Measurements from ENCODE around the gene TSPAN14.
A peak's percentile ranks its signal among the peaks of the same experiment; 100 is the strongest.
"Not testable (repeated sequence)": the region's sequence is repeated elsewhere in the genome, so short reads cannot be mapped to it uniquely, and the experiment has no call there.

Gene TSPAN14

GRCh38 chr10:80474941-80475340 is 20.8 kb downstream of the TSPAN14 start:
- Histone ChIP-seq H3K9me3 (ENCODE audit: control insufficient read depth, low read length) (peaks cover 13% of the 10 kb centered on the region), H3K36me3 (ENCODE audit: control insufficient read depth, insufficient read depth, low read length, severe bottlenecking) (peaks cover 27% of the 10 kb centered on the region)
- DNase-seq (ENCODE audit: low read depth) = no peak

GRCh38 chr10:80475641-80476040 is 21.5 kb downstream of the TSPAN14 start:
- Histone ChIP-seq H3K9ac (ENCODE audit: low read length) (peak overlapping the region; percentile 71), H3K36me3 (ENCODE audit: control insufficient read depth, insufficient read depth, low read length, severe bottlenecking) (peaks cover 20% of the 10 kb centered on the region), H3K4me1 (ENCODE audit: control insufficient read depth, insufficient read depth, low read length) (peaks cover 67% of the 10 kb centered on the region), H3K9me3 (ENCODE audit: control insufficient read depth, low read length) (peaks cover 13% of the 10 kb centered on the region)
- not testable (repeated sequence) for H3K27me3 ChIP-seq (replicated peaks; ENCODE audit: control insufficient read depth, insufficient read depth, low read length); DNase-seq (ENCODE audit: low read depth); H3K4me3 ChIP-seq (ENCODE audit: low read length)

More at GRCh38 chr10:80474941-80475340, 20.8 kb downstream of the TSPAN14 start:
- Histone ChIP-seq H3K27me3 (replicated peaks; ENCODE audit: control insufficient read depth, insufficient read depth, low read length) (no peaks in the 10 kb centered on the region), H3K4me3 (ENCODE audit: low read length) (no peak overlapping the region), H3K9ac (ENCODE audit: low read length) (peak overlapping the region; percentile 71), H3K4me1 (ENCODE audit: control insufficient read depth, insufficient read depth, low read length) (peaks cover 70% of the 10 kb centered on the region)

- no peak for DNase-seq (ENCODE audit: low read depth)
- H3K4me3 ChIP-seq (ENCODE audit: low read length) = peak overlapping the region; percentile 49
- peaks cover 13% of the 10 kb centered on the region for H3K9me3 ChIP-seq (ENCODE audit: control insufficient read depth, low read length)
- H3K27me3 ChIP-seq (replicated peaks; ENCODE audit: control insufficient read depth, insufficient read depth, low read length) = no peaks in the 10 kb centered on the region
- H3K4me1 ChIP-seq (ENCODE audit: control insufficient read depth, insufficient read depth, low read length) = peaks cover 57% of the 10 kb centered on the region
- peaks cover 14% of the 10 kb centered on the region for H3K36me3 ChIP-seq (ENCODE audit: control insufficient read depth, insufficient read depth, low read length, severe bottlenecking)
- peak overlapping the region; percentile 79 for H3K9ac ChIP-seq (ENCODE audit: low read length)
Observed at GRCh38 chr10:80476685-80477084, 22.6 kb downstream of the TSPAN14 start.

- Histone ChIP-seq H3K9me3 (ENCODE audit: control insufficient read depth, low read length) (peaks cover 13% of the 10 kb centered on the region), H3K9ac (ENCODE audit: low read length) (peak overlapping the region; percentile 4), H3K4me1 (ENCODE audit: control insufficient read depth, insufficient read depth, low read length) (peaks cover 46% of the 10 kb centered on the region), H3K36me3 (ENCODE audit: control insufficient read depth, insufficient read depth, low read length, severe bottlenecking) (peaks cover 14% of the 10 kb centered on the region), H3K4me3 (ENCODE audit: low read length) (no peak overlapping the region), H3K27me3 (replicated peaks; ENCODE audit: control insufficient read depth, insufficient read depth, low read length) (no peaks in the 10 kb centered on the region)
- DNase-seq (ENCODE audit: low read depth) = peak; percentile 52
Observed at GRCh38 chr10:80477813-80478212, 23.7 kb downstream of the TSPAN14 start.

GRCh38 chr10:80480373-80480772 is 26.3 kb downstream of the TSPAN14 start:
- not testable (repeated sequence) for H3K27me3 ChIP-seq (replicated peaks; ENCODE audit: control insufficient read depth, insufficient read depth, low read length); H3K4me3 ChIP-seq (ENCODE audit: low read length); H3K9ac ChIP-seq (ENCODE audit: low read length); DNase-seq (ENCODE audit: low read depth)
- Histone ChIP-seq H3K36me3 (ENCODE audit: control insufficient read depth, insufficient read depth, low read length, severe bottlenecking) (peaks cover 15% of the 10 kb centered on the region), H3K4me1 (ENCODE audit: control insufficient read depth, insufficient read depth, low read length) (peaks cover 40% of the 10 kb centered on the region), H3K9me3 (ENCODE audit: control insufficient read depth, low read length) (peaks cover 13% of the 10 kb centered on the region)

GRCh38 chr10:80480852-80481251 is 26.7 kb downstream of the TSPAN14 start:
- H3K4me1 ChIP-seq (ENCODE audit: control insufficient read depth, insufficient read depth, low read length) = peaks cover 40% of the 10 kb centered on the region
- no peaks in the 10 kb centered on the region for H3K27me3 ChIP-seq (replicated peaks; ENCODE audit: control insufficient read depth, insufficient read depth, low read length)
- peaks cover 15% of the 10 kb centered on the region for H3K36me3 ChIP-seq (ENCODE audit: control insufficient read depth, insufficient read depth, low read length, severe bottlenecking)
- DNase-seq (ENCODE audit: low read depth) = no peak
- H3K4me3 ChIP-seq (ENCODE audit: low read length) = no peak overlapping the region
- peaks cover 13% of the 10 kb centered on the region for H3K9me3 ChIP-seq (ENCODE audit: control insufficient read depth, low read length)
- H3K9ac ChIP-seq (ENCODE audit: low read length) = no peak overlapping the region

GRCh38 chr10:80484243-80484642 is 30.1 kb downstream of the TSPAN14 start:
- Histone ChIP-seq H3K9me3 (ENCODE audit: control insufficient read depth, low read length) (no peaks in the 10 kb centered on the region), H3K27me3 (replicated peaks; ENCODE audit: control insufficient read depth, insufficient read depth, low read length) (no peaks in the 10 kb centered on the region), H3K4me1 (ENCODE audit: control insufficient read depth, insufficient read depth, low read length) (peaks cover 39% of the 10 kb centered on the region), H3K36me3 (ENCODE audit: control insufficient read depth, insufficient read depth, low read length, severe bottlenecking) (peaks cover 16% of the 10 kb centered on the region), H3K9ac (ENCODE audit: low read length) (peak overlapping the region; percentile 50), H3K4me3 (ENCODE audit: low read length) (no peak overlapping the region)
- no peak for DNase-seq (ENCODE audit: low read depth)

GRCh38 chr10:80484676-80485075 is 30.6 kb downstream of the TSPAN14 start:
- H3K9ac ChIP-seq (ENCODE audit: low read length) = peak overlapping the region; percentile 50
- peaks cover 43% of the 10 kb centered on the region for H3K4me1 ChIP-seq (ENCODE audit: control insufficient read depth, insufficient read depth, low read length)
- H3K27me3 ChIP-seq (replicated peaks; ENCODE audit: control insufficient read depth, insufficient read depth, low read length) = no peaks in the 10 kb centered on the region
- H3K9me3 ChIP-seq (ENCODE audit: control insufficient read depth, low read length) = no peaks in the 10 kb centered on the region
- no peak overlapping the region for H3K4me3 ChIP-seq (ENCODE audit: low read length)
- DNase-seq (ENCODE audit: low read depth) = no peak
- peaks cover 20% of the 10 kb centered on the region for H3K36me3 ChIP-seq (ENCODE audit: control insufficient read depth, insufficient read depth, low read length, severe bottlenecking)

- Histone ChIP-seq H3K36me3 (ENCODE audit: control insufficient read depth, insufficient read depth, low read length, severe bottlenecking) (peaks cover 27% of the 10 kb centered on the region), H3K9me3 (ENCODE audit: control insufficient read depth, low read length) (no peaks in the 10 kb centered on the region), H3K4me3 (ENCODE audit: low read length) (no peak overlapping the region), H3K4me1 (ENCODE audit: control insufficient read depth, insufficient read depth, low read length) (peaks cover 48% of the 10 kb centered on the region), H3K9ac (ENCODE audit: low read length) (no peak overlapping the region), H3K27me3 (replicated peaks; ENCODE audit: control insufficient read depth, insufficient read depth, low read length) (no peaks in the 10 kb centered on the region)
- DNase-seq (ENCODE audit: low read depth) = no peak
Observed at GRCh38 chr10:80485076-80485945, 31.2 kb downstream of the TSPAN14 start.

- Histone ChIP-seq H3K4me3 (ENCODE audit: low read length) (no peak overlapping the region), H3K27me3 (replicated peaks; ENCODE audit: control insufficient read depth, insufficient read depth, low read length) (no peaks in the 10 kb centered on the region), H3K36me3 (ENCODE audit: control insufficient read depth, insufficient read depth, low read length, severe bottlenecking) (peaks cover 35% of the 10 kb centered on the region), H3K4me1 (ENCODE audit: control insufficient read depth, insufficient read depth, low read length) (peaks cover 57% of the 10 kb centered on the region), H3K9ac (ENCODE audit: low read length) (no peak overlapping the region), H3K9me3 (ENCODE audit: control insufficient read depth, low read length) (no peaks in the 10 kb centered on the region)
- DNase-seq (ENCODE audit: low read depth) = no peak
Observed at GRCh38 chr10:80485946-80486764, 32.0 kb downstream of the TSPAN14 start.

GRCh38 chr10:80486785-80487420 is 32.8 kb downstream of the TSPAN14 start:
- Histone ChIP-seq H3K9me3 (ENCODE audit: control insufficient read depth, low read length) (no peaks in the 10 kb centered on the region), H3K4me1 (ENCODE audit: control insufficient read depth, insufficient read depth, low read length) (peaks cover 64% of the 10 kb centered on the region), H3K36me3 (ENCODE audit: control insufficient read depth, insufficient read depth, low read length, severe bottlenecking) (peaks cover 37% of the 10 kb centered on the region), H3K9ac (ENCODE audit: low read length) (no peak overlapping the region), H3K27me3 (replicated peaks; ENCODE audit: control insufficient read depth, insufficient read depth, low read length) (no peaks in the 10 kb centered on the region), H3K4me3 (ENCODE audit: low read length) (no peak overlapping the region)
- DNase-seq (ENCODE audit: low read depth) = no peak
